Smooth muscle cell (in vitro differentiated cells): ENCODE results near the gene RAB20. TPM values are rescaled to one million over a fixed set of nuclear protein-coding genes. Genes with fewer than 3 reads are reported as not detected.
"Not testable (repeated sequence)": the region's sequence is repeated elsewhere in the genome, so short reads cannot be mapped to it uniquely, and the experiment has no call there.

Source experiments
- DNase-seq: peaks from one replicate; lab custom pipeline; 2025; ENCODE audit not compliant: unreplicated experiment; lab: John Stamatoyannopoulos, UW
- H2AFZ ChIP-seq: fragments of 200-600 bp; sonication (generic); 2 replicates; pipeline ENCODE4 v1.6.0; 2016; ENCODE audit warnings: antibody characterized with exemption, low read depth, mild to moderate bottlenecking
- H3F3A ChIP-seq: fragments of 200-600 bp; sonication (generic); 2 replicates; pipeline ENCODE4 v1.6.0; 2017; ENCODE audit warnings: antibody characterized with exemption, low read depth
- H3K27ac ChIP-seq: fragments of 200-600 bp; sonication (generic); 2 replicates; pipeline ENCODE4 v1.5.1; 2016; ENCODE audit warnings: low read depth, mild to moderate bottlenecking
- H3K27me3 ChIP-seq: fragments of 200-600 bp; sonication (generic); 2 replicates; pipeline ENCODE4 v1.6.1; 2016; ENCODE audit warnings: low read depth, mild to moderate bottlenecking
- H3K36me3 ChIP-seq: fragments of 200-600 bp; sonication (generic); 2 replicates; pipeline ENCODE4 v1.5.1; 2016; ENCODE audit warnings: low read depth
- H3K4me1 ChIP-seq: fragments of 200-600 bp; sonication (generic); 2 replicates; pipeline ENCODE4 v1.5.1; 2016; ENCODE audit warnings: low read depth
- H3K4me2 ChIP-seq: fragments of 200-600 bp; sonication (generic); 2 replicates; pipeline ENCODE4 v1.6.0; 2016; ENCODE audit warnings: mild to moderate bottlenecking
- H3K4me3 ChIP-seq: fragments of 200-600 bp; sonication (generic); 2 replicates; pipeline ENCODE4 v1.5.1; 2016; ENCODE audit warnings: mild to moderate bottlenecking
- H3K79me2 ChIP-seq: fragments of 200-600 bp; sonication (generic); 2 replicates; pipeline ENCODE4 v1.6.0; 2016; ENCODE audit warnings: low read depth, mild to moderate bottlenecking
- H3K9ac ChIP-seq: fragments of 200-600 bp; sonication (generic); 2 replicates; pipeline ENCODE4 v1.6.0; 2016; ENCODE audit warnings: low read depth
- H3K9me3 ChIP-seq: fragments of 200-600 bp; sonication (generic); replicated peaks from 2 replicates; pipeline ENCODE4 v1.5.1; 2016; ENCODE audit warnings: low read depth
- H4K20me1 ChIP-seq: fragments of 200-600 bp; sonication (generic); 2 replicates; pipeline ENCODE4 v1.6.0; 2016; ENCODE audit warnings: low read depth
- CTCF ChIP-seq: fragments of 200-600 bp; sonication (generic); IDR thresholded peaks from 2 replicates; pipeline ENCODE4 v1.5.1; 2017; ENCODE audit warnings: borderline replicate concordance, mild to moderate bottlenecking, antibody characterized with exemption; ENCODE audit not compliant: insufficient read depth, poor library complexity, severe bottlenecking
- WGBS: methylation state at CpG from one replicate; pipeline ENCODE4 v1.1.7; 2016; ENCODE audit warnings: low lambda C conversion rate; 5-methylcytosine and 5-hydroxymethylcytosine counted together
- polyA plus RNA-seq: library from polyadenylated mRNA; unstranded; fragments of >200 nt; fragmentation: Nextera tagmentation; extraction: Ambion mirVana; gene quantifications from 2 replicates; pipeline ENCODE4 v1.2.1, GENCODE V29; 2016
- total RNA-seq: library from RNA; depleted of rRNA; stranded (reverse); fragments of >200 nt; gene quantifications from 2 replicates; pipeline ENCODE4 v1.2.3, GENCODE V29; 2014

RAB20 gene
- total and polyA plus RNA-seq, 2 experiments from 2014 or later: 12.9 to 18.0 TPM

- no peak for DNase-seq
- Histone ChIP-seq H3K79me2 (peaks cover 4% of the 10 kb centered on the region), H3F3A (peaks cover 68% of the 10 kb centered on the region), H3K9ac (no peak overlapping the region), H3K27ac (peak overlapping the region; percentile 80), H3K4me3 (no peak overlapping the region), H4K20me1 (peaks cover 85% of the 10 kb centered on the region), H2AFZ (no peak overlapping the region), H3K4me2 (peak overlapping the region; percentile 7), H3K27me3 (no peaks in the 10 kb centered on the region), H3K4me1 (peaks cover 3% of the 10 kb centered on the region), H3K36me3 (peaks cover 26% of the 10 kb centered on the region), H3K9me3 (no peaks in the 10 kb centered on the region)
- WGBS: 86% methylated on average over 3 of the region's 3 CpGs
- TF ChIP-seq CTCF: no peak
Observed at GRCh38 chr13:110500341-110500740, 61.2 kb downstream of the RAB20 start.

GRCh38 chr13:110499621-110500281, 61.8 kb downstream of the RAB20 start:
- TF ChIP-seq CTCF: no peak
- 45% methylated on average over 10 of the region's 10 CpGs for WGBS
- H3K9me3 ChIP-seq: no peaks in the 10 kb centered on the region
- peaks cover 85% of the 10 kb centered on the region for H4K20me1 ChIP-seq
- H2AFZ ChIP-seq: no peak overlapping the region
- no peak for DNase-seq
- peaks cover 3% of the 10 kb centered on the region for H3K4me1 ChIP-seq
- peak overlapping the region; percentile 80 for H3K27ac ChIP-seq
- H3K36me3 ChIP-seq: peaks cover 31% of the 10 kb centered on the region
- no peaks in the 10 kb centered on the region for H3K27me3 ChIP-seq
- no peak overlapping the region for H3K4me3 ChIP-seq
- H3K79me2 ChIP-seq: peaks cover 4% of the 10 kb centered on the region
- peaks cover 69% of the 10 kb centered on the region for H3F3A ChIP-seq
- peak overlapping the region; percentile 7 for H3K4me2 ChIP-seq
- H3K9ac ChIP-seq: no peak overlapping the region

GRCh38 chr13:110498765-110499164, 62.8 kb downstream of the RAB20 start:
- DNase-seq: no peak
- Histone ChIP-seq H3F3A (peaks cover 65% of the 10 kb centered on the region), H3K4me2 (no peak overlapping the region), H3K36me3 (peaks cover 31% of the 10 kb centered on the region), H3K27me3 (no peaks in the 10 kb centered on the region), H4K20me1 (peaks cover 84% of the 10 kb centered on the region), H3K79me2 (peaks cover 4% of the 10 kb centered on the region), H3K9ac (no peak overlapping the region), H3K4me3 (no peak overlapping the region), H3K27ac (peak overlapping the region; percentile 80), H3K4me1 (peaks cover 3% of the 10 kb centered on the region), H2AFZ (no peak overlapping the region), H3K9me3 (no peaks in the 10 kb centered on the region)
- TF ChIP-seq CTCF: no peak
- 93% methylated on average over 10 of the region's 10 CpGs for WGBS

GRCh38 chr13:110498327-110498726, 63.2 kb downstream of the RAB20 start:
- Histone ChIP-seq H3F3A (peaks cover 69% of the 10 kb centered on the region), H3K27me3 (no peaks in the 10 kb centered on the region), H2AFZ (no peak overlapping the region), H3K4me2 (no peak overlapping the region), H3K9ac (no peak overlapping the region), H3K36me3 (peaks cover 31% of the 10 kb centered on the region), H3K9me3 (no peaks in the 10 kb centered on the region), H3K27ac (peak overlapping the region; percentile 80), H4K20me1 (peaks cover 86% of the 10 kb centered on the region), H3K4me3 (no peak overlapping the region), H3K4me1 (peaks cover 3% of the 10 kb centered on the region), H3K79me2 (peaks cover 4% of the 10 kb centered on the region)
- no peak for DNase-seq
- 84% methylated on average over 5 of the region's 5 CpGs for WGBS
- TF ChIP-seq CTCF: no peak

GRCh38 chr13:110497896-110498295, 63.6 kb downstream of the RAB20 start:
- not testable (repeated sequence) for H3K9me3 ChIP-seq, H3K27me3 ChIP-seq, H3K79me2 ChIP-seq, H2AFZ ChIP-seq, DNase-seq, H3K4me2 ChIP-seq, H3K9ac ChIP-seq, H3K4me3 ChIP-seq, H3K4me1 ChIP-seq
- H3K27ac ChIP-seq: peak overlapping the region; percentile 80
- H3K36me3 ChIP-seq: peaks cover 31% of the 10 kb centered on the region
- H3F3A ChIP-seq: peaks cover 73% of the 10 kb centered on the region
- peaks cover 86% of the 10 kb centered on the region for H4K20me1 ChIP-seq
- 92% methylated on average over 3 of the region's 3 CpGs for WGBS
